Common myeloid progenitor, CD34-positive (primary cell): ENCODE data around the gene TCN2. TPM values are rescaled to one million over a fixed set of nuclear protein-coding genes. Genes with fewer than 3 reads are reported as not detected.
"Not testable (repeated sequence)": the region's sequence is repeated elsewhere in the genome, so short reads cannot be mapped to it uniquely, and the experiment has no call there.

ENCODE experiments used
- CTCF ChIA-PET: fragments of 350-600 bp; sonication (Branson Sonifier 250); formaldehyde crosslinking; loops from one replicate; lab custom pipeline; 2021; ENCODE audit warnings: antibody characterized with exemption; lab: Charles Lee
- POLR2A ChIA-PET: fragments of 350-600 bp; sonication (Branson Sonifier 250); formaldehyde crosslinking; loops from one replicate; lab custom pipeline; 2021; ENCODE audit warnings: antibody characterized with exemption; lab: Charles Lee
- DNase-seq, 3 donors: peaks; one replicate each; pipeline versions ENCODE4 v3.0.0 to v3.0.0-alpha.2; 2013
- H3K27ac ChIP-seq, 2 experiments: 1 replicate in 1 of 2; 2 replicates in 1 of 2; pipeline ENCODE4 v1.7.0; 2013; ENCODE audit warnings: inconsistent platforms in 2 of 2, low read length in 2 of 2, mild to moderate bottlenecking in 2 of 2, low read depth in 1 of 2, moderate library complexity in 1 of 2; ENCODE audit not compliant: severe bottlenecking in 2 of 2, insufficient read depth in 1 of 2, poor library complexity in 1 of 2
- H3K27me3 ChIP-seq, 5 experiments: replicated peaks in 2 of 5; 1 replicate in 3 of 5; 2 replicates in 2 of 5; pipeline versions ENCODE4 v1.6.1 to v1.7.0; 2013; ENCODE audit warnings: low read length in 4 of 5, mild to moderate bottlenecking in 2 of 5, moderate library complexity in 2 of 5, inconsistent platforms in 1 of 5; ENCODE audit not compliant: insufficient read depth in 5 of 5, control insufficient read depth in 4 of 5
- H3K36me3 ChIP-seq, 4 experiments: 1 replicate in 2 of 4; 2 replicates in 2 of 4; pipeline versions ENCODE4 v1.6.1 to v1.7.0; 2013; ENCODE audit warnings: low read length in 3 of 4, control low read depth in 1 of 4, mild to moderate bottlenecking in 1 of 4; ENCODE audit not compliant: control insufficient read depth in 4 of 4, insufficient read depth in 4 of 4
- H3K4me1 ChIP-seq, 4 experiments: 1 replicate in 3 of 4; 2 replicates in 1 of 4; pipeline versions ENCODE4 v1.6.1 to v1.7.1; 2013; ENCODE audit warnings: low read length in 3 of 4, mild to moderate bottlenecking in 3 of 4, control low read depth in 1 of 4, inconsistent platforms in 1 of 4, moderate library complexity in 1 of 4; ENCODE audit not compliant: control insufficient read depth in 4 of 4, insufficient read depth in 4 of 4; ENCODE audit errors: control extremely low read depth in 1 of 4
- H3K4me3 ChIP-seq, 7 experiments: 1 replicate in 4 of 7; 2 replicates in 3 of 7; pipeline versions ENCODE4 v1.5.1 to v1.7.0; 2013; ENCODE audit warnings: mild to moderate bottlenecking in 7 of 7, low read length in 6 of 7, moderate library complexity in 6 of 7, inconsistent platforms in 2 of 7, low read depth in 2 of 7, control low read depth in 1 of 7; ENCODE audit not compliant: insufficient read depth in 4 of 7, control insufficient read depth in 1 of 7; ENCODE audit errors: extremely low read depth in 1 of 7
- H3K9me3 ChIP-seq, 5 experiments: 1 replicate in 4 of 5; 2 replicates in 1 of 5; pipeline versions ENCODE4 v1.6.1 to v1.7.1; 2013; ENCODE audit warnings: low read length in 4 of 5, mild to moderate bottlenecking in 2 of 5, inconsistent platforms in 1 of 5, low read depth in 1 of 5, moderate library complexity in 1 of 5; ENCODE audit not compliant: control insufficient read depth in 4 of 5, insufficient read depth in 2 of 5; ENCODE audit errors: control extremely low read depth in 1 of 5
- WGBS: methylation state at CpG from one replicate; pipeline ENCODE4 v1.1.5; 2013; ENCODE audit not compliant: insufficient coverage; 5-methylcytosine and 5-hydroxymethylcytosine counted together
- polyA plus RNA-seq: library from polyadenylated mRNA; unstranded; fragments of 120-200 nt; gene quantifications from one replicate; pipeline ENCODE4 v1.2.1, GENCODE V29; 2013

TCN2 gene
- 4.9 TPM for polyA plus RNA-seq

- peaks cover 0 to 1% (median 0%) of the 10 kb centered on the region in 4 experiments for H3K36me3 ChIP-seq
- H3K4me3 ChIP-seq, result peak within 1 kb of the TSS; percentile 11 to 81 (median 65)
- peaks cover 7 to 54% (median 45%) of the 10 kb centered on the region in 4 experiments for H3K4me1 ChIP-seq
- peak in 2 of 3 donors; percentile 63 to 71 for DNase-seq
- 2% methylated on average over 16 of the region's 24 CpGs for WGBS
- ChIA-PET POLR2A (interaction anchor here (0.7 kb wide), 1 partner anchor 12 kb away, joined by 3 read pairs; no protein-coding TSS in a partner anchor), CTCF (interaction anchor here (1.3 to 3.3 kb wide), 4 partner anchors 8 to 148 kb away, joined by 4 to 13 read pairs (median 7); no protein-coding TSS in a partner anchor)
- H3K9me3 ChIP-seq, result no peaks in the 10 kb centered on the region
- H3K27me3 ChIP-seq, result no peaks in the 10 kb centered on the region
- peak within 1 kb of the TSS in 1 of 2 experiments; percentile 46 for H3K27ac ChIP-seq
Observed at GRCh38 chr22:30606455-30607299, at the start of gene TCN2. Gene TCN2 (plus strand): TSS chr22:30607174. CDS start chr22:30607332, 158 bp downstream.

GRCh38 chr22:30557243-30557642 lies 49.7 kb upstream of the TCN2 start:
- H3K4me3 ChIP-seq, result no peak overlapping the region
- no peaks in the 10 kb centered on the region for H3K9me3 ChIP-seq
- WGBS, result 91% methylated on average over 7 of the region's 8 CpGs
- no peaks in the 10 kb centered on the region for H3K4me1 ChIP-seq
- ChIA-PET CTCF (no interaction called here), POLR2A (no interaction called here)
- no peak for DNase-seq
- H3K27me3 ChIP-seq, result peaks cover 0 to 2% (median 0%) of the 10 kb centered on the region in 5 experiments
- no peaks in the 10 kb centered on the region for H3K36me3 ChIP-seq
- no peak overlapping the region for H3K27ac ChIP-seq

- DNase-seq, result no peak
- H3K36me3 ChIP-seq, result no peaks in the 10 kb centered on the region
- ChIA-PET POLR2A (no interaction called here), CTCF (no interaction called here)
- 100% methylated on average over 4 of the region's 6 CpGs for WGBS
- H3K9me3 ChIP-seq, result no peaks in the 10 kb centered on the region
- H3K27ac ChIP-seq, result no peak overlapping the region
- no peaks in the 10 kb centered on the region for H3K4me1 ChIP-seq
- H3K4me3 ChIP-seq, result no peak overlapping the region
- H3K27me3 ChIP-seq, result peaks cover 0 to 3% (median 0%) of the 10 kb centered on the region in 5 experiments
Observed at GRCh38 chr22:30559889-30560288, 47.1 kb upstream of the TCN2 start.

GRCh38 chr22:30560643-30561202 lies 46.3 kb upstream of the TCN2 start:
- WGBS, result 95% methylated on average over 6 of the region's 11 CpGs
- CTCF ChIA-PET, POLR2A ChIA-PET: not testable (repeated sequence)

GRCh38 chr22:30561402-30562189 lies 45.4 kb upstream of the TCN2 start:
- WGBS, result 79% methylated on average over 10 of the region's 10 CpGs
- ChIA-PET POLR2A (no interaction called here), CTCF (interaction anchor here (0.6 to 0.9 kb wide), 2 partner anchors 9 to 601 kb away, joined by 3 read pairs; no protein-coding TSS in a partner anchor)
- H3K27me3 ChIP-seq, result peaks cover 0 to 10% (median 0%) of the 10 kb centered on the region in 5 experiments
- no peak overlapping the region for H3K27ac ChIP-seq
- DNase-seq, result no peak
- no peak overlapping the region for H3K4me3 ChIP-seq
- no peaks in the 10 kb centered on the region for H3K36me3 ChIP-seq
- H3K4me1 ChIP-seq, result no peaks in the 10 kb centered on the region
- no peaks in the 10 kb centered on the region for H3K9me3 ChIP-seq

More at GRCh38 chr22:30560643-30561202, 46.3 kb upstream of the TCN2 start:
- not testable (repeated sequence) for H3K27me3 ChIP-seq, H3K27ac ChIP-seq, H3K9me3 ChIP-seq, DNase-seq, H3K36me3 ChIP-seq, H3K4me3 ChIP-seq, H3K4me1 ChIP-seq

- H3K27me3 ChIP-seq, result peaks cover 0 to 10% (median 0%) of the 10 kb centered on the region in 5 experiments
- POLR2A ChIA-PET, result no interaction called here
- no peaks in the 10 kb centered on the region for H3K36me3 ChIP-seq
- DNase-seq, result no peak
- no peak overlapping the region for H3K27ac ChIP-seq
- no peaks in the 10 kb centered on the region for H3K4me1 ChIP-seq
- CTCF ChIA-PET, result interaction anchor here (0.6 kb wide), 1 partner anchor 600 kb away, joined by 3 read pairs; no protein-coding TSS in a partner anchor
- no peak overlapping the region for H3K4me3 ChIP-seq
- H3K9me3 ChIP-seq, result no peaks in the 10 kb centered on the region
- WGBS, result 91% methylated on average over 4 of the region's 6 CpGs
Observed at GRCh38 chr22:30562366-30562765, 44.6 kb upstream of the TCN2 start.
